Measurements from ENCODE around the gene TBCC. TPM values are rescaled to one million over a fixed set of nuclear protein-coding genes. Genes with fewer than 3 reads are reported as not detected.

The TBCC gene
- total RNA-seq, 1 donor from 2014 or later: 28.4 TPM

- H3K4me1 Mint-ChIP-seq (ENCODE audit: low read depth): peaks cover 10% of the 10 kb centered on the region
- peaks cover 2% of the 10 kb centered on the region for H3K36me3 Mint-ChIP-seq (ENCODE audit: insufficient read depth)
- no peak overlapping the region for H3K27ac Mint-ChIP-seq
- TF ChIP-seq, protein P1, sequence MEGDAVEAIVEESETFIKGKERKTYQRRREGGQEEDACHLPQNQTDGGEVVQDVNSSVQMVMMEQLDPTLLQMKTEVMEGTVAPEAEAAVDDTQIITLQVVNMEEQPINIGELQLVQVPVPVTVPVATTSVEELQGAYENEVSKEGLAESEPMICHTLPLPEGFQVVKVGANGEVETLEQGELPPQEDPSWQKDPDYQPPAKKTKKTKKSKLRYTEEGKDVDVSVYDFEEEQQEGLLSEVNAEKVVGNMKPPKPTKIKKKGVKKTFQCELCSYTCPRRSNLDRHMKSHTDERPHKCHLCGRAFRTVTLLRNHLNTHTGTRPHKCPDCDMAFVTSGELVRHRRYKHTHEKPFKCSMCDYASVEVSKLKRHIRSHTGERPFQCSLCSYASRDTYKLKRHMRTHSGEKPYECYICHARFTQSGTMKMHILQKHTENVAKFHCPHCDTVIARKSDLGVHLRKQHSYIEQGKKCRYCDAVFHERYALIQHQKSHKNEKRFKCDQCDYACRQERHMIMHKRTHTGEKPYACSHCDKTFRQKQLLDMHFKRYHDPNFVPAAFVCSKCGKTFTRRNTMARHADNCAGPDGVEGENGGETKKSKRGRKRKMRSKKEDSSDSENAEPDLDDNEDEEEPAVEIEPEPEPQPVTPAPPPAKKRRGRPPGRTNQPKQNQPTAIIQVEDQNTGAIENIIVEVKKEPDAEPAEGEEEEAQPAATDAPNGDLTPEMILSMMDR (IDR thresholded peaks at IDR 0.05; ENCODE audit: unreplicated experiment): no peak
- no peaks in the 10 kb centered on the region for H3K9me3 Mint-ChIP-seq (ENCODE audit: low read depth)
- peaks cover 6% of the 10 kb centered on the region for H3K27me3 Mint-ChIP-seq
- H3K4me3 Mint-ChIP-seq (ENCODE audit: low read depth): no peak overlapping the region
- no peak for DNase-seq (ENCODE audit: low spot score, unreplicated experiment)
Observed at GRCh38 chr6:42769051-42769450, 23.1 kb upstream of the TBCC start.

DNA sequence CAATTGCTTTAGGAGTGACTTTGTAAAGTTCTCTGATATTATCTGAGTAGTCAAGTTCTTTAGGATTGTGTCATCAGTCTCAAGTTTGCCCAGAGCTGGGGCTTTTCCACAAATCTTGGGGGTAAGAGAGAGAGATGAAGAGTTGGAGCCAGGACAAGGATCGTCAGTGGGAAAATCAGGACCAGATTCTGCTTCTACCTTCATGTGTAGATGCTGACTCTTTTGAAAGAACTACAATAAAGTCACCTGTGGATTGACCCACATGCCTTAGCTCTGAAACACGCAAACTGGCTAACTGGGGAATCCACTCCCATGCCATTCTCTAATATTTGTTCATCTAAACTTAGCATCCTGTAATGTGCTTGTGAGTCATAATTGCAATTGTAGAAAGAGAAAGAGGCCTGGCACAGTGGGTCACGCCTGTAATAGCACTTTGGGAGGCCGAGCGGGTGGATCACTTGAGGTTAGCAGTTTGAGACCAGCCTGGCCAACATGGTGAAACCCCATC lies 20.3 kb upstream of the TBCC start:
- TF ChIP-seq, protein P1 (IDR thresholded peaks at IDR 0.05; ENCODE audit: unreplicated experiment): no peak
- H3K4me3 Mint-ChIP-seq (ENCODE audit: low read depth): no peak overlapping the region

GRCh38 chr6:42764911-42765648 lies 19.2 kb upstream of the TBCC start:
- no peaks in the 10 kb centered on the region for H3K4me1 Mint-ChIP-seq (ENCODE audit: low read depth)
- no peak overlapping the region for H3K4me3 Mint-ChIP-seq (ENCODE audit: low read depth)
- DNase-seq (ENCODE audit: low spot score, unreplicated experiment): no peak
- no peaks in the 10 kb centered on the region for H3K27me3 Mint-ChIP-seq
- H3K9me3 Mint-ChIP-seq (ENCODE audit: low read depth): no peaks in the 10 kb centered on the region
- TF ChIP-seq, protein P1 (IDR thresholded peaks at IDR 0.05; ENCODE audit: unreplicated experiment): no peak
- peaks cover 2% of the 10 kb centered on the region for H3K36me3 Mint-ChIP-seq (ENCODE audit: insufficient read depth)
- H3K27ac Mint-ChIP-seq: no peak overlapping the region

More for the DNA sequence above, 20.3 kb upstream of the TBCC start:
- H3K27me3 Mint-ChIP-seq: peaks cover 3% of the 10 kb centered on the region
- H3K4me1 Mint-ChIP-seq (ENCODE audit: low read depth): peaks cover 5% of the 10 kb centered on the region
- H3K36me3 Mint-ChIP-seq (ENCODE audit: insufficient read depth): peaks cover 2% of the 10 kb centered on the region
- no peak for DNase-seq (ENCODE audit: low spot score, unreplicated experiment)
- H3K27ac Mint-ChIP-seq: no peak overlapping the region
- no peaks in the 10 kb centered on the region for H3K9me3 Mint-ChIP-seq (ENCODE audit: low read depth)

GRCh38 chr6:42762950-42763349 lies 17.0 kb upstream of the TBCC start:
- peaks cover 2% of the 10 kb centered on the region for H3K36me3 Mint-ChIP-seq (ENCODE audit: insufficient read depth)
- TF ChIP-seq, protein P1 (IDR thresholded peaks at IDR 0.05; ENCODE audit: unreplicated experiment): no peak
- H3K4me3 Mint-ChIP-seq (ENCODE audit: low read depth): no peak overlapping the region
- no peak overlapping the region for H3K27ac Mint-ChIP-seq
- H3K9me3 Mint-ChIP-seq (ENCODE audit: low read depth): no peaks in the 10 kb centered on the region
- H3K27me3 Mint-ChIP-seq: no peaks in the 10 kb centered on the region
- H3K4me1 Mint-ChIP-seq (ENCODE audit: low read depth): no peaks in the 10 kb centered on the region
- no peak for DNase-seq (ENCODE audit: low spot score, unreplicated experiment)

GRCh38 chr6:42762426-42762859 lies 16.5 kb upstream of the TBCC start:
- TF ChIP-seq, protein P1 (IDR thresholded peaks at IDR 0.05; ENCODE audit: unreplicated experiment): no peak

More at GRCh38 chr6:42762426-42762859, 16.5 kb upstream of the TBCC start:
- H3K9me3 Mint-ChIP-seq (ENCODE audit: low read depth): no peaks in the 10 kb centered on the region
- H3K4me3 Mint-ChIP-seq (ENCODE audit: low read depth): no peak overlapping the region
- peaks cover 2% of the 10 kb centered on the region for H3K36me3 Mint-ChIP-seq (ENCODE audit: insufficient read depth)
- H3K4me1 Mint-ChIP-seq (ENCODE audit: low read depth): no peaks in the 10 kb centered on the region
- no peak overlapping the region for H3K27ac Mint-ChIP-seq
- no peaks in the 10 kb centered on the region for H3K27me3 Mint-ChIP-seq
- DNase-seq (ENCODE audit: low spot score, unreplicated experiment): no peak

Measured in progenitor cell of endocrine pancreas (in vitro differentiated cells).